ENCODE data around the gene WDR31. TPM values are rescaled to one million over a fixed set of nuclear protein-coding genes. Genes with fewer than 3 reads are reported as not detected.

The WDR31 gene
- total and polyA plus RNA-seq, 2 of the 4 experiments (the other 2 are of a cell fraction), result 0.29 to 0.36 TPM

GRCh38 chr9:113369855-113370140 is 29.7 kb upstream of the WDR31 start:
- no peak overlapping the region for H3K14ac ChIP-seq (replicated peaks; ENCODE audit: low read depth, low read length)
- WGBS, 2 experiments (ENCODE audit: extremely low coverage in 2 of 2, insufficient read length in 1 of 2), result 87% methylated on average over 3 of the region's 11 CpGs; no CpG with 5 or more reads in 1 of the 2 experiments

More at GRCh38 chr9:113369855-113370140, 29.7 kb upstream of the WDR31 start:
- Histone ChIP-seq H2BK15ac (ENCODE audit: low read depth, low read length) (no peak overlapping the region), H3K27me3 (ENCODE audit: control insufficient read depth, insufficient read depth, low read length) (peaks cover 11% of the 10 kb centered on the region; the same call in 1 of the 2 replicates), H3K9ac (ENCODE audit: low read depth, low read length) (no peak overlapping the region), H2AK5ac (ENCODE audit: low read depth, low read length) (no peak overlapping the region), H3K79me1 (ENCODE audit: low read depth in 1 of 2, low read length in 2 of 2) (no peaks in the 10 kb centered on the region), H4K91ac (ENCODE audit: insufficient read depth, low read depth, low read length) (no peak overlapping the region), H4K20me1 (ENCODE audit: insufficient read depth, low read length) (no peaks in the 10 kb centered on the region), H2BK20ac (ENCODE audit: low read depth, low read length) (no peak overlapping the region), H3K4me1 (ENCODE audit: control insufficient read depth, insufficient read depth, low read length) (no peaks in the 10 kb centered on the region), H2AK9ac (replicated peaks; ENCODE audit: low read depth, low read length, poor library complexity) (no peak overlapping the region), H3K27ac (ENCODE audit: insufficient read depth, low read length) (no peak overlapping the region), H3K18ac (ENCODE audit: low read depth, low read length) (no peak overlapping the region), H3K36me3 (ENCODE audit: control insufficient read depth, insufficient read depth, low read length) (peaks cover 12% of the 10 kb centered on the region; the same call in 1 of the 2 replicates), H3K9me1 (ENCODE audit: insufficient read depth, low read length) (no peaks in the 10 kb centered on the region), H3K23ac (ENCODE audit: low read depth, low read length) (no peak overlapping the region), H3K56ac (ENCODE audit: extremely low read depth, insufficient read depth, low read length) (no peak overlapping the region), H3K4me2 (ENCODE audit: low read depth, low read length) (no peak overlapping the region), H3K4ac (ENCODE audit: low read depth, low read length) (no peak overlapping the region), H3K4me3 (ENCODE audit: insufficient read depth, low read depth, low read length) (no peak overlapping the region), H2BK120ac (ENCODE audit: low read depth, low read length) (no peak overlapping the region), H2AFZ (replicated peaks; ENCODE audit: low read length, poor library complexity) (no peak overlapping the region), H4K5ac (ENCODE audit: low read depth, low read length) (no peak overlapping the region), H2BK5ac (ENCODE audit: low read depth, low read length, poor library complexity, severe bottlenecking) (no peak overlapping the region), H4K8ac (ENCODE audit: low read depth in 2 of 2, low read length in 2 of 2) (no peak overlapping the region), H3K9me3 (ENCODE audit: control insufficient read depth, insufficient read depth, low read length) (no peaks in the 10 kb centered on the region)
- intact Hi-C loops (cut with micrococcal nuclease), result no loop called here
- CTCF ChIA-PET, result no interaction called here
- POLR2A ChIA-PET (ENCODE audit: unreplicated experiment), result no interaction called here
- in situ Hi-C loops (cut with MboI; ENCODE audit: low sequenced_read_pairs), result no loop called here
- TF ChIP-seq BHLHE40 (IDR thresholded peaks at IDR 0.05; ENCODE audit: low read depth, low read length) (no peak), MAZ (IDR thresholded peaks at IDR 0.05; ENCODE audit: borderline replicate concordance, low read depth, low read length) (no peak), MXI1 (IDR thresholded peaks at IDR 0.05; ENCODE audit: borderline replicate concordance, low read depth, low read length) (no peak)
- dilution Hi-C loops (cut with HindIII; ENCODE audit: low sequenced_read_pairs, unreplicated experiment), result no loop called here
- ATAC-seq (ENCODE audit: low read depth), result no peak
- BruUV-seq (replicated peaks), result no TSS peak
- no peak for DNase-seq

All from IMR-90 (cell line).